SK-N-SH (cell line): ENCODE data around the gene RASGRF1.

Experiments used
- EZH2phosphoT487 ChIP-seq: fragments of 200-600 bp; sonication (generic); IDR thresholded peaks from 2 replicates; pipeline ENCODE4 v1.6.1; 2017; ENCODE audit warnings: low read depth, mixed run types, mild to moderate bottlenecking, antibody characterized with exemption, moderate library complexity, borderline replicate concordance
- MAX ChIP-seq: IDR thresholded peaks from 2 replicates; pipeline ENCODE4 v1.4.0; 2012; ENCODE audit warnings: low read depth
- RAD21 ChIP-seq: IDR thresholded peaks from 2 replicates; pipeline ENCODE4 v1.6.1; 2012; ENCODE audit warnings: mild to moderate bottlenecking, low read length
- SMC3 ChIP-seq: IDR thresholded peaks from 2 replicates; pipeline ENCODE4 v1.6.1; 2012; ENCODE audit warnings: low read depth, low read length, improper control_type of control experiment
- TAF1 ChIP-seq: IDR thresholded peaks from 2 replicates; pipeline ENCODE4 v1.6.1; 2012; ENCODE audit warnings: low read depth, mild to moderate bottlenecking, low read length, moderate library complexity, borderline replicate concordance
- USF1 ChIP-seq: IDR thresholded peaks from 2 replicates; pipeline ENCODE4 v1.4.0; 2012; ENCODE audit warnings: low read depth, borderline replicate concordance

DNA sequence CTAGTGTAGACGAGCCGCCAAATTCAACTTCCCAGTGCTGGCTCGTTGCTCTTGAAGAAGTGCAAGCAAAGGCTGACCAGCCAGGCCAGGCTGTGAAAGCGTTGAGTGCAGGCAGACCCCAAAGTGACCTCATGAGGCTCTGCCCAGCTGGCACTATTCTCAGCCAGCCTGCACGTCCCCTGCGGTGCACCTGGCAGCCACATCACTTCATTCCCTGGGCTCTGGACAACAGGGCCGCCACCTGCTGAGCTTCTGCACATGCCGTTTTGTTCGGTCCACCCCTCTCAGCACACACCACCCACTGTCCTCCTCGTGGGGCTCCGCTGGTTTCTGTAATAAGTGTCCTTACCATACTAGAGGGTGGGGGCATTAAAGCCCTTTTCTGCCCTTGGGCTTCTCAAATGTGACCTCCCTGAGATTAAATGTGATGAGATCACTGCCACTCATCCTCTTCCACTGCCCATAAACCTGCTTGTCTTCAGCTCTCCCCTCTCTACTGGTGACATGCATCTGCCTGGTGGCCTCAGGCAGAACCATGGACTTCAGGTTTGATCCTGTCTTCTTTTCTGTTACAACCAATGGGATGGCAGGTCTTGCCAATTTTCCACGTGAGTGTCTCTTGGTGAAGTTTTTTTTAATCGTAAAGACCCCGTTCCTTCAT lies 6.1 kb downstream of the RASGRF1 start:
- no peak for TF ChIP-seq TAF1
- TF ChIP-seq MAX: no peak
- TF ChIP-seq SMC3: no peak
- TF ChIP-seq RAD21: no peak
- no peak for TF ChIP-seq EZH2phosphoT487
- no peak for TF ChIP-seq USF1
